CD4-positive, alpha-beta T cell (primary cell): Measurements from ENCODE around the gene RAI14. TPM values are rescaled to one million over a fixed set of nuclear protein-coding genes. Genes with fewer than 3 reads are reported as not detected.

ENCODE experiments used
- ATAC-seq: fragments of 200-7000 bp; cut with Tn5 transposase; one replicate; pipeline ENCODE4 v1.10.0; 2022; ENCODE audit warnings: mild to moderate bottlenecking; ENCODE audit not compliant: poor library complexity
- CTCF ChIA-PET: fragments of 350-600 bp; sonication (Branson Sonifier 250); formaldehyde crosslinking; loops from one replicate; lab custom pipeline; 2021; ENCODE audit warnings: antibody characterized with exemption, inconsistent platforms; lab: Charles Lee
- POLR2A ChIA-PET: fragments of 350-600 bp; sonication (Branson Sonifier 250); formaldehyde crosslinking; loops from one replicate; lab custom pipeline; 2021; ENCODE audit warnings: antibody characterized with exemption, inconsistent platforms; lab: Charles Lee
- DNase-seq, 14 experiments: peaks; one replicate each; pipeline ENCODE4 v3.0.0-alpha.2; 2013 to 2020; ENCODE audit warnings: mixed read lengths in 2 of 14
- H3K27ac ChIP-seq, 2 donors: one replicate each; pipeline versions ENCODE4 v1.5.1 to v1.7.0; 2013; ENCODE audit warnings: low read length in 2 of 2, low read depth in 1 of 2, mild to moderate bottlenecking in 1 of 2
- H3K27me3 ChIP-seq, 2 experiments: 1 replicate in 1 of 2; 2 replicates in 1 of 2; pipeline versions ENCODE4 v1.6.1 to v1.7.0; 2013; ENCODE audit warnings: low read length in 2 of 2, control low read depth in 1 of 2, mild to moderate bottlenecking in 1 of 2, moderate library complexity in 1 of 2; ENCODE audit not compliant: insufficient read depth in 2 of 2, control insufficient read depth in 1 of 2
- H3K36me3 ChIP-seq: one replicate; pipeline ENCODE4 v1.6.1; 2013; ENCODE audit warnings: low read length, control low read depth; ENCODE audit not compliant: insufficient read depth
- H3K4me1 ChIP-seq: one replicate; pipeline ENCODE4 v1.6.1; 2013; ENCODE audit warnings: low read length, control low read depth; ENCODE audit not compliant: insufficient read depth
- H3K4me3 ChIP-seq: one replicate; pipeline ENCODE4 v1.5.1; 2013; ENCODE audit warnings: mild to moderate bottlenecking, low read length, moderate library complexity
- H3K9me3 ChIP-seq, 2 experiments: 1 replicate in 1 of 2; 2 replicates in 1 of 2; pipeline versions ENCODE4 v1.6.1 to v1.7.0; 2013; ENCODE audit warnings: low read length in 2 of 2, mild to moderate bottlenecking in 2 of 2, control low read depth in 1 of 2, moderate library complexity in 1 of 2; ENCODE audit not compliant: control insufficient read depth in 1 of 2, insufficient read depth in 1 of 2
- H3K27ac Mint-ChIP-seq: one replicate; pipeline ENCODE4 v1.8.0; 2020; ENCODE audit warnings: mixed read lengths
- H3K27me3 Mint-ChIP-seq: one replicate; pipeline ENCODE4 v1.8.0; 2021; ENCODE audit warnings: mixed read lengths
- H3K36me3 Mint-ChIP-seq: one replicate; pipeline ENCODE4 v1.8.0; 2021; ENCODE audit warnings: low read depth, mixed read lengths
- H3K4me1 Mint-ChIP-seq: one replicate; pipeline ENCODE4 v1.8.0; 2021; ENCODE audit warnings: low read depth, mixed read lengths
- H3K4me3 Mint-ChIP-seq: one replicate; pipeline ENCODE4 v1.8.0; 2020; ENCODE audit warnings: mild to moderate bottlenecking, mixed read lengths
- H3K9me3 Mint-ChIP-seq: one replicate; pipeline ENCODE4 v1.8.0; 2020; ENCODE audit warnings: mixed read lengths
- intact Hi-C, 2 experiments: fragments of 100-400 bp; cut with DNase I in 1 of 2; cut with micrococcal nuclease in 1 of 2; formaldehyde crosslinking; loops; one replicate each; pipeline versions ENCODE4 v1.15.1 to v1.9.0; 2023 to 2025; cut with DNase I, micrococcal nuclease
- total RNA-seq, 174 experiments: library from RNA in 2 of 174; stranded (reverse) in 2 of 174; gene quantifications; one replicate each; pipeline ENCODE4 v1.2.3 and lab custom pipeline; 2021 to 2026
- TF ChIP-seq, protein P1 (sequence below): fragments of 200-600 bp; IDR thresholded peaks from one replicate; pipeline ENCODE4 v1.8.0; 2022; ENCODE audit warnings: antibody characterized with exemption, mild to moderate bottlenecking

The RAI14 gene
- total RNA-seq, 2 experiments from 2014 or later: 0.20 to 0.60 TPM

DNA sequence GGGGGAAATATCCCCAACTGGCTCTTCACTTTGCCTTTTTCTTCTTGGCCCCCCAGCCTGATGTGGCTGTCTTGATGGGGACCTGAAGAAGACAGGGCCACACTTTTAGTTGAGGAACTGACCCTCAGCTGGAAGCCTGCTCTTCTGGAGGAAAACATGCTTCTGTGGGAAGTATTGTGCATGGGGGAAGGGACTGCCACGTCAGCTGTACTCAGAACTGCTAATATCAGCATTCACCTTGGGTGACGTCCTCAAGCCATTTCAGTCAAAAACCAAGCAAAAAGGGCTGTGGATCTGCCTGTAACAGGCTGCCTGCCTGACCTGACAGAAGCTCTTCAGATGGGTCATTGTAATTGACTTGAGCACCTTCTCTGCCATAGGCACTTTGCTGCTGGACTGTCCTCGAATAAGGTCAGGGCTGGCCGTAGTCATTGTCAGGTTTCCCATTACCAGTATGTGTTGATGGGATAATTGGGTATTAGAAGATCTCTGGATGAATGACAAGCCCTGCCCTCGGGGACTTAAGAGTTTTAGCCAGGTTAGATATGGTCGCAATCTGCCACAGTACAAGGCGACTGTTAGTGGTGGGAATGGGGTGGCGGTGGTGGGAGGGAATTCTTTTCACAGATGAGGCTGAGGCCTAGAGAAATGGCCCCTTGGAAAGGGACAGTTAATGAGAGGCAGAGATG, 10.4 kb downstream of the RAI14 start:
- POLR2A ChIA-PET: no interaction called here
- Histone ChIP-seq H3K36me3 (no peaks in the 10 kb centered on the region), H3K27me3 (no peaks in the 10 kb centered on the region), H3K4me1 (no peaks in the 10 kb centered on the region), H3K27ac (no peak overlapping the region), H3K4me3 (no peak overlapping the region), H3K9me3 (no peaks in the 10 kb centered on the region)
- intact Hi-C loops: no loop called here
- ATAC-seq (no peak), DNase-seq (no peak)
- no peaks in the 10 kb centered on the region for H3K36me3 Mint-ChIP-seq
- CTCF ChIA-PET: no interaction called here
- H3K27me3 Mint-ChIP-seq: peaks cover 13% of the 10 kb centered on the region
- no peaks in the 10 kb centered on the region for H3K9me3 Mint-ChIP-seq
- H3K4me3 Mint-ChIP-seq: no peak overlapping the region
- TF ChIP-seq, protein P1, sequence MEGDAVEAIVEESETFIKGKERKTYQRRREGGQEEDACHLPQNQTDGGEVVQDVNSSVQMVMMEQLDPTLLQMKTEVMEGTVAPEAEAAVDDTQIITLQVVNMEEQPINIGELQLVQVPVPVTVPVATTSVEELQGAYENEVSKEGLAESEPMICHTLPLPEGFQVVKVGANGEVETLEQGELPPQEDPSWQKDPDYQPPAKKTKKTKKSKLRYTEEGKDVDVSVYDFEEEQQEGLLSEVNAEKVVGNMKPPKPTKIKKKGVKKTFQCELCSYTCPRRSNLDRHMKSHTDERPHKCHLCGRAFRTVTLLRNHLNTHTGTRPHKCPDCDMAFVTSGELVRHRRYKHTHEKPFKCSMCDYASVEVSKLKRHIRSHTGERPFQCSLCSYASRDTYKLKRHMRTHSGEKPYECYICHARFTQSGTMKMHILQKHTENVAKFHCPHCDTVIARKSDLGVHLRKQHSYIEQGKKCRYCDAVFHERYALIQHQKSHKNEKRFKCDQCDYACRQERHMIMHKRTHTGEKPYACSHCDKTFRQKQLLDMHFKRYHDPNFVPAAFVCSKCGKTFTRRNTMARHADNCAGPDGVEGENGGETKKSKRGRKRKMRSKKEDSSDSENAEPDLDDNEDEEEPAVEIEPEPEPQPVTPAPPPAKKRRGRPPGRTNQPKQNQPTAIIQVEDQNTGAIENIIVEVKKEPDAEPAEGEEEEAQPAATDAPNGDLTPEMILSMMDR: no peak
- no peaks in the 10 kb centered on the region for H3K4me1 Mint-ChIP-seq
- H3K27ac Mint-ChIP-seq: no peak overlapping the region

DNA sequence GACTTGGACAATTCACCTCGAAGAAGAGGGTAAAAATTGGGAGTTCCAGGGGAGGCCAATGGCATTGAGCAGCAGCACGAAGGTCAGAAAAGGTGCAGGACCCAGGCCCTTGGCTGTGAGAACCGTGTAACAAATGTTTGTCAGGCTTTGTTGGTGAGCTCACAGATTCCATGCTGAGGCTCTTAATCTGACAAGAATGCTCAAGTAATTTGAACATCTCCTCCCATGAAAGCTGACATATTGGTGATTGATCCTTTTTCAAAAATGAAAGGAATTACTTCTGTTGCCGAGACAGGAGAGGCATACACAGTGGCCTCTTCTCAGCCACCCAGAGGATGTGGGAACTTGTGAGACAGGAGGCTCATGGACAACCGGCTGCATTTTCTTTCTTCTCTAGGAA, 11.6 kb downstream of the RAI14 start:
- Mint-ChIP-seq H3K4me1 (no peaks in the 10 kb centered on the region), H3K27me3 (peaks cover 8% of the 10 kb centered on the region), H3K27ac (no peak overlapping the region), H3K9me3 (no peaks in the 10 kb centered on the region), H3K4me3 (no peak overlapping the region), H3K36me3 (no peaks in the 10 kb centered on the region)
- H3K9me3 ChIP-seq: no peaks in the 10 kb centered on the region
- H3K27me3 ChIP-seq: no peaks in the 10 kb centered on the region
- H3K27ac ChIP-seq: no peak overlapping the region
- ChIA-PET POLR2A (no interaction called here), CTCF (no interaction called here)
- intact Hi-C loops: no loop called here
- ATAC-seq (no peak), DNase-seq (no peak)
- H3K4me3 ChIP-seq: no peak overlapping the region
- no peaks in the 10 kb centered on the region for H3K36me3 ChIP-seq
- TF ChIP-seq, protein P1: no peak
- no peaks in the 10 kb centered on the region for H3K4me1 ChIP-seq

DNA sequence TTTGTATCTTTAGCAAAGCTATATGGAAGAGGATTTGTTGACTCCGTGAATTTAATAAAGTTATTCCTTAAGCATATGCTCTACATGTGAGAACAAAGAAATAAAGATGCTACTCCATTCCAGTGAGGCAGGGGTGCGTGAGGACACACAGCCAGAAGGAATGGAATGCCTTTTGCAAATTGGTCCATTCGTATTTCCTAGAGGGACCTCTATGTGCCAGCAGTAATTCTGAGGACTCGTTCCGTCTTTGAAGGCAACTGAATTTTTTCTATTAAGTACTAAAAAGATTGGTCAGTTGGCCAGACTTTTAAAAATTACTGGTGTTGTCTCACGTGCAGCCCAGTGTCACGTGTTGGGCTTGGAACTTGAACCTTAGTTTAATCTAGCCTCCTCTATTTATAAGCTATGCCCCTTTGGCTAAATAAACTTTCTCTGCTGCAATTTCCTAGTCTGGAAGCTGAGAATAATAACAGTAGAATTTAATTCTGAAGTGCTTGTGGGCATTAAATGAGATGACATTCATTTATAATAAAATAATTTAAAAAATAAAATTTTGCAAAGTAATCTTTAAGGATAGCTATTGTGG, 13.9 kb downstream of the RAI14 start:
- Histone ChIP-seq H3K9me3 (no peaks in the 10 kb centered on the region), H3K27ac (no peak overlapping the region), H3K4me3 (no peak overlapping the region), H3K27me3 (no peaks in the 10 kb centered on the region), H3K4me1 (no peaks in the 10 kb centered on the region), H3K36me3 (no peaks in the 10 kb centered on the region)
- H3K27ac Mint-ChIP-seq: no peak overlapping the region
- H3K9me3 Mint-ChIP-seq: no peaks in the 10 kb centered on the region
- TF ChIP-seq, protein P1: no peak
- no peaks in the 10 kb centered on the region for H3K4me1 Mint-ChIP-seq
- CTCF ChIA-PET: no interaction called here
- H3K4me3 Mint-ChIP-seq: no peak overlapping the region
- DNase-seq (no peak), ATAC-seq (no peak)
- no peaks in the 10 kb centered on the region for H3K36me3 Mint-ChIP-seq
- H3K27me3 Mint-ChIP-seq: peaks cover 5% of the 10 kb centered on the region
- intact Hi-C loops: no loop called here
- POLR2A ChIA-PET: no interaction called here
